Liver (tissue), 9 donors: ENCODE data around the gene SLC44A1. TPM values are rescaled to one million over a fixed set of nuclear protein-coding genes. Genes with fewer than 3 reads are reported as not detected.

Experiments used
- DNase-seq: peaks from one replicate; pipeline ENCODE4 v3.0.0-alpha.2; 2017; ENCODE audit warnings: low spot score
- H3K27ac ChIP-seq, 2 donors: one replicate each; pipeline ENCODE4 v1.7.0; 2013; ENCODE audit warnings: inconsistent platforms in 2 of 2, low read length in 2 of 2, control low read depth in 1 of 2, low read depth in 1 of 2, mild to moderate bottlenecking in 1 of 2
- H3K27me3 ChIP-seq, 4 donors: one replicate each; pipeline versions ENCODE4 v1.6.1 to v1.7.0; 2013; ENCODE audit warnings: low read length in 3 of 4, inconsistent platforms in 1 of 4, mild to moderate bottlenecking in 1 of 4, moderate library complexity in 1 of 4; ENCODE audit not compliant: control insufficient read depth in 4 of 4, insufficient read depth in 4 of 4
- H3K36me3 ChIP-seq, 4 donors: one replicate each; pipeline versions ENCODE4 v1.6.1 to v1.7.0; 2013; ENCODE audit warnings: low read length in 3 of 4, mild to moderate bottlenecking in 3 of 4, low read depth in 1 of 4, moderate library complexity in 1 of 4; ENCODE audit not compliant: control insufficient read depth in 4 of 4, insufficient read depth in 3 of 4
- H3K4me1 ChIP-seq, 4 donors: one replicate each; pipeline versions ENCODE4 v1.6.1 to v1.7.0; 2013; ENCODE audit warnings: low read length in 3 of 4, mild to moderate bottlenecking in 3 of 4, moderate library complexity in 1 of 4; ENCODE audit not compliant: control insufficient read depth in 4 of 4, insufficient read depth in 4 of 4
- H3K4me3 ChIP-seq, 3 donors: one replicate each; pipeline versions ENCODE4 v1.6.1 to v1.7.0; 2013; ENCODE audit warnings: low read length in 3 of 3, control low read depth in 1 of 3, low read depth in 1 of 3, mild to moderate bottlenecking in 1 of 3
- H3K9ac ChIP-seq, 2 donors: one replicate each; pipeline ENCODE4 v1.7.0; 2013; ENCODE audit warnings: low read length in 2 of 2, mild to moderate bottlenecking in 2 of 2, moderate library complexity in 2 of 2, control low read depth in 1 of 2, low read depth in 1 of 2
- H3K9me3 ChIP-seq, 4 donors: one replicate each; pipeline versions ENCODE4 v1.6.1 to v1.7.0; 2013; ENCODE audit warnings: low read length in 3 of 4; ENCODE audit not compliant: control insufficient read depth in 4 of 4
- EGR1 ChIP-seq, 2 donors: IDR thresholded peaks; 2 replicates each; pipeline ENCODE4 v1.6.1; 2016 to 2018; ENCODE audit warnings: antibody characterized with exemption in 2 of 2, low read depth in 2 of 2
- FOXA1 ChIP-seq: IDR thresholded peaks from 2 replicates; pipeline ENCODE4 v1.6.1; 2016; ENCODE audit warnings: antibody characterized with exemption
- FOXA2 ChIP-seq: IDR thresholded peaks from 2 replicates; pipeline ENCODE4 v1.6.1; 2016; ENCODE audit warnings: antibody characterized with exemption
- HNF4A ChIP-seq, 2 donors: conservative IDR thresholded peaks; 2 replicates each; pipeline ENCODE4 v1.6.1; 2016; ENCODE audit warnings: antibody characterized with exemption in 2 of 2, mild to moderate bottlenecking in 2 of 2
- HNF4G ChIP-seq: IDR thresholded peaks from 2 replicates; pipeline ENCODE4 v1.6.1; 2016; ENCODE audit warnings: antibody characterized with exemption
- JUND ChIP-seq, 2 donors: IDR thresholded peaks; 2 replicates each; pipeline ENCODE4 v1.6.1; 2016; ENCODE audit warnings: antibody characterized with exemption in 2 of 2
- NR2F2 ChIP-seq: IDR thresholded peaks from 2 replicates; pipeline ENCODE4 v1.6.1; 2016; ENCODE audit warnings: antibody characterized with exemption
- RAD21 ChIP-seq, 2 donors: IDR thresholded peaks; 2 replicates each; pipeline ENCODE4 v1.6.1; 2016; ENCODE audit warnings: antibody characterized with exemption in 2 of 2, mild to moderate bottlenecking in 2 of 2
- REST ChIP-seq: IDR thresholded peaks from 2 replicates; pipeline ENCODE4 v1.6.1; 2016; ENCODE audit warnings: antibody characterized with exemption, mild to moderate bottlenecking
- SP1 ChIP-seq: IDR thresholded peaks from 2 replicates; pipeline ENCODE4 v1.6.1; 2018; ENCODE audit warnings: antibody characterized with exemption, mild to moderate bottlenecking
- TAF1 ChIP-seq: conservative IDR thresholded peaks from 2 replicates; pipeline ENCODE4 v1.6.1; 2016; ENCODE audit warnings: antibody characterized with exemption, mild to moderate bottlenecking
- YY1 ChIP-seq: IDR thresholded peaks from 2 replicates; pipeline ENCODE4 v1.6.1; 2016; ENCODE audit warnings: antibody characterized with exemption, mild to moderate bottlenecking
- WGBS: extraction: QIAGEN DNeasy Blood & Tissue Kit; methylation state at CpG from one replicate; pipeline ENCODE4 v1.1.7; 2013; 5-methylcytosine and 5-hydroxymethylcytosine counted together
- polyA plus RNA-seq, 2 donors: library from polyadenylated mRNA; stranded (reverse) in 1 of 2; unstranded in 1 of 2; fragments of 200-250 nt in 1 of 2; fragments of >200 nt in 1 of 2; fragmentation: Nextera tagmentation in 1 of 2; extraction: Ambion mirVana in 1 of 2; gene quantifications; one replicate each; pipeline versions ENCODE4 v1.2.1 to v1.2.3, GENCODE V29; 2013 to 2015
- total RNA-seq, 2 donors: library from RNA; depleted of rRNA; stranded (reverse); fragments of >200 nt; gene quantifications; one replicate each; pipeline ENCODE4 v1.2.3, GENCODE V29; 2014
- TF ChIP-seq, protein P1 (sequence below): IDR thresholded peaks from 2 replicates; pipeline ENCODE4 v1.6.1; 2016; ENCODE audit warnings: antibody characterized with exemption
- TF ChIP-seq, protein P2 (sequence below): fragments of 150-350 bp; IDR thresholded peaks from 2 replicates; pipeline ENCODE4 v1.5.1; 2017; ENCODE audit warnings: improper control_type of control experiment, low read depth, low read length; ENCODE audit not compliant: missing input control
- donor health status: healthy.
- donor health status: healthy.
- donor health status: healthy.
- donor health status: healthy.
- donor health status: healthy.

Gene SLC44A1
- total and polyA plus RNA-seq, 4 donors: 18.1 to 73.1 (median 53.1) TPM

DNA sequence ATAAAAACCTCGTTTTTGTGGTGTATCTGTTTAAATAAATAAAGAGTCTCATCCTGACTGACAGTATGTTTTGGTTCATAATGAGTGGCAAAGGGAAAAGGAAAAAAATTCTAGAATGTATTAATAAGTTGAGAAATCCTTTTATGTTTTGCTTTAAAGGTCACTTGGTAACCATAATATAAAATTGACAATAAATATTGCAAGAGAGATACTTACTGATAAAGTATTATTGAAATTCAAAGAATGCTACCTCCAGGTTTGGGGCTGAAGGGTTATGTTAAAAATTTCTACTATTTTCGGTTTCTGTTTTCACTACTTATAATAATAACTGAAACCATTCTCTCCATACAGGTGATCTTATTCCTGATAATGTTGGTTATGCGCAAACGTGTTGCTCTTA, 118.0 kb downstream of the SLC44A1 start:
- WGBS: 89% methylated on average over 4 of the region's 4 CpGs
- no peak for DNase-seq
- no peaks in the 10 kb centered on the region for H3K4me1 ChIP-seq
- peaks cover 7 to 49% (median 30%) of the 10 kb centered on the region in 4 donors for H3K36me3 ChIP-seq
- H3K27me3 ChIP-seq: no peaks in the 10 kb centered on the region
- no peak overlapping the region for H3K27ac ChIP-seq
- no peaks in the 10 kb centered on the region for H3K9me3 ChIP-seq
- H3K4me3 ChIP-seq: no peak overlapping the region
- no peak for TF ChIP-seq TAF1
- TF ChIP-seq YY1: no peak
- no peak for TF ChIP-seq JUND (IDR thresholded peaks at IDR 0.05)
- TF ChIP-seq REST: no peak
- no peak for TF ChIP-seq EGR1 (IDR thresholded peaks at IDR 0.05; ENCODE audit: low read depth in 2 of 2)
- no peak for TF ChIP-seq SP1
- TF ChIP-seq HNF4A (conservative IDR thresholded peaks at IDR 0.05): no peak
- no peak for TF ChIP-seq NR2F2
- TF ChIP-seq FOXA1: no peak
- TF ChIP-seq HNF4G: no peak
- TF ChIP-seq, protein P1, sequence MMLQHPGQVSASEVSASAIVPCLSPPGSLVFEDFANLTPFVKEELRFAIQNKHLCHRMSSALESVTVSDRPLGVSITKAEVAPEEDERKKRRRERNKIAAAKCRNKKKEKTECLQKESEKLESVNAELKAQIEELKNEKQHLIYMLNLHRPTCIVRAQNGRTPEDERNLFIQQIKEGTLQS: no peak
- TF ChIP-seq FOXA2: no peak
- no peak overlapping the region for H3K9ac ChIP-seq

GRCh38 chr9:105363837-105364236, 119.4 kb downstream of the SLC44A1 start:
- no peaks in the 10 kb centered on the region for H3K4me1 ChIP-seq
- no peak overlapping the region for H3K27ac ChIP-seq
- no peak overlapping the region for H3K9ac ChIP-seq
- WGBS: 93% methylated on average over 2 of the region's 2 CpGs
- no peak overlapping the region for H3K4me3 ChIP-seq
- H3K9me3 ChIP-seq: no peaks in the 10 kb centered on the region
- TF ChIP-seq, protein P2, sequence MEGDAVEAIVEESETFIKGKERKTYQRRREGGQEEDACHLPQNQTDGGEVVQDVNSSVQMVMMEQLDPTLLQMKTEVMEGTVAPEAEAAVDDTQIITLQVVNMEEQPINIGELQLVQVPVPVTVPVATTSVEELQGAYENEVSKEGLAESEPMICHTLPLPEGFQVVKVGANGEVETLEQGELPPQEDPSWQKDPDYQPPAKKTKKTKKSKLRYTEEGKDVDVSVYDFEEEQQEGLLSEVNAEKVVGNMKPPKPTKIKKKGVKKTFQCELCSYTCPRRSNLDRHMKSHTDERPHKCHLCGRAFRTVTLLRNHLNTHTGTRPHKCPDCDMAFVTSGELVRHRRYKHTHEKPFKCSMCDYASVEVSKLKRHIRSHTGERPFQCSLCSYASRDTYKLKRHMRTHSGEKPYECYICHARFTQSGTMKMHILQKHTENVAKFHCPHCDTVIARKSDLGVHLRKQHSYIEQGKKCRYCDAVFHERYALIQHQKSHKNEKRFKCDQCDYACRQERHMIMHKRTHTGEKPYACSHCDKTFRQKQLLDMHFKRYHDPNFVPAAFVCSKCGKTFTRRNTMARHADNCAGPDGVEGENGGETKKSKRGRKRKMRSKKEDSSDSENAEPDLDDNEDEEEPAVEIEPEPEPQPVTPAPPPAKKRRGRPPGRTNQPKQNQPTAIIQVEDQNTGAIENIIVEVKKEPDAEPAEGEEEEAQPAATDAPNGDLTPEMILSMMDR: no peak
- TF ChIP-seq FOXA2 (no peak), REST (no peak), RAD21 (IDR thresholded peaks at IDR 0.05) (no peak), HNF4A (conservative IDR thresholded peaks at IDR 0.05) (no peak)
- no peaks in the 10 kb centered on the region for H3K27me3 ChIP-seq
- peaks cover 8 to 47% (median 32%) of the 10 kb centered on the region in 4 donors for H3K36me3 ChIP-seq
- DNase-seq: no peak
